ENCODE results near the gene PHEX.

PHEX gene

GRCh38 chrX:22159071-22159470, 126.9 kb downstream of the PHEX start:
- DNase-seq = no peak

- no peak for DNase-seq
Measured at GRCh38 chrX:22163326-22163725, 131.2 kb downstream of the PHEX start.

- no peak for DNase-seq
Measured at GRCh38 chrX:22164770-22165388, 132.8 kb downstream of the PHEX start.

DNA sequence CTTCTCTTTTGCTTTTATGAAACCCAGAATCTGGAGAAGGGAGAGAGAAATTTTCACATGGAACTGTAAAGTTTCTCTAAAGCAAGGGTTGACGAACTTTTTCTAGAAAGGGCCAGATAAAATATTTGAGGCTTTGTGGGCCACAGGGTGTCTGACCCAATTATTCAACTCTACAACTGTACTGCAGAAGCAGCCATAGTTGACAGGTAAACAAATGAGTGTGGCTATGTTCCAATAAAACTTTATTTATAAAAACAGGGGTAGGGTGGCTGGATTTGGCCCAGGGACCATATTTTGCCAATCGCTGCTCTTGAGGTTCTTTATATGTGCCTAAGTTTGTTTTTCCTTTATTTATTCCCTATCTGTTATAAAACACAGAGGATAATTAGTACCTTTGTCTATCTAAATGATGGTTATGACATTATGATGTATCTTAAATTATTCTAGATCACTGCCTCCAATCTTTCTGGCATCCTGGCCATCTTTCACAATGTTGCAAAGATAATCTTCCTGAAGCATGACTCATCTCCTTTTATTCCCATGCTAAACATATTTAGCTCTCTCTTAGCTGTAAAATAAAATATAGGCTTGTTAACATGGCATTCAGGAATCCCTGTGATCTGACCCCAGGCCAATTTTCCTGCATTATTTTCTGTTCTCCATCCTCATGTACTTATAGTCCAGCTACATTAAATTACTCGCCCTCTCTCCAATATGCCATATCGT, 133.8 kb downstream of the PHEX start:
- no peak for DNase-seq

DNA sequence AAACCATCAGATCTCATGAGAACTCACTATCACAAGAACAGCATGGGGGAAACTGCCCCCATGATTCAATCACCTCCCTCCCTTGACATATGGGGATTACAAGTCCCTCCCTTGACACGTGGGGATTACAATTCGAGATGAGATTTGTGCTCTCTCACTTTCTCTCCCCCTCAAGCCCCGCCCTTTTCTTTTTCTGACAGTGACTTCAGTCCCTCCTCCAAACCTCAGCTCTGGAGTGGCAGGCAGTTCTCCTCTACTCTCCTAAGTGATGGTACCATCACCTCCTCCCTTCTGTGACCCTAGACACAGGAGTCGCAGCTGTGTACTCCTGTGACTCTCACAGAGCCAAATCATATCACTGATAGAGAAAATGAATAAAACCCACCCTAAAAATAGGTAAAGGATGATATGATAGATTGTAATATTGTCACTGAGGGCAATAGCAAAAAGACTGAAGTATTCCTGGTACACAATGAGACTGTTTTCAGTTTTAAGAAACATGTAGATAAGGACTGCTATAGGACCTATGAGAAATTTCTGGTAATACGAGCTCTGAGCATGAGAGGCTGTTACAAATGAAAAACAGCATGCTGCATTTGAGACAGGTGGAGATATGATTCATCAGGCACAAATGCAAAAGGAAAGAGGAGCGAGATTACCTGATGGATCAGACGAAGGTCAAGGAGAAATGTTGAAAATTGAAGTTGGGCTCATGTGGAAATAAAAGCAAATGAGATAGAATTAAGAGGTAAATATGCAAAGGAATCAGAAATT, 139.3 kb downstream of the PHEX start:
- no peak for DNase-seq

DNA sequence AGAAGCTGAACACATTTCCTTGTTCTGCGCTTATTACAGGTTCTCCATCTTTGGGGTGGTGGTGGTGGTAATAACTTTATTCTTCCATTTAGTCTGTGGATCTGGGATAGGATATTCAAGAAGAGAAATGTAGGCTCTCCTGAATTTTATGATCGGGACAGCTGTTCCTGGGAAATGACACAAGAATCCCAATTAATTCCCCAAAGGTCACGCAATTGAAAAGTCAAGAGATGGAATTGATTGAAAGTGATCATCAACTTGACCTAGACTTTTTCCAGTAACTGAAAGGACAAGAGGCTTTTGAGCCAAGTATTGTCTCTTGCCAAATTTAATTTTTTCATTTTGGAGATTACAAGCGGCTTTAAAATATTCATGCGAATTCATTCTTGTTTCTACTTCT, 141.8 kb downstream of the PHEX start:
- DNase-seq = no peak

- DNase-seq = no peak
Measured at GRCh38 chrX:22177950-22178515, 145.9 kb downstream of the PHEX start.

DNA sequence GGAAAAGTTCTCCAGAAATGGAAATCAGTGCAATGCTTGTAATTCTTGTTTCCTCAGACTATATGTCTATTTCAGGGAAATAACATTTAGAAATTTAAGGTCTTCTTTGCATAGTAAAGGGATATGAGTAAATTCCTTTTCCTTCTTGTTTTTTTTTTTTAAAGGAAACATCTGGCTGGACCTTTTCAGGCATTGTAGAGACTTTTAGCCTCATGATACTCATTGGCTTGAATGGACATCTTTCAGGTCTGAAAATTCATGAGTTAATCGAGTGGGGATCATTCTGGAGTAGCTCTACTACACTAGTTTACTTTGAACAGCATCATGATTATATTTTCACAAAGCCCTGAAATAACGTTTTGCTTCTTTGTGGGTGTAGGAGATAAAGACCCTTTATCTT, 152.0 kb downstream of the PHEX start:
- no peak for DNase-seq

DNA sequence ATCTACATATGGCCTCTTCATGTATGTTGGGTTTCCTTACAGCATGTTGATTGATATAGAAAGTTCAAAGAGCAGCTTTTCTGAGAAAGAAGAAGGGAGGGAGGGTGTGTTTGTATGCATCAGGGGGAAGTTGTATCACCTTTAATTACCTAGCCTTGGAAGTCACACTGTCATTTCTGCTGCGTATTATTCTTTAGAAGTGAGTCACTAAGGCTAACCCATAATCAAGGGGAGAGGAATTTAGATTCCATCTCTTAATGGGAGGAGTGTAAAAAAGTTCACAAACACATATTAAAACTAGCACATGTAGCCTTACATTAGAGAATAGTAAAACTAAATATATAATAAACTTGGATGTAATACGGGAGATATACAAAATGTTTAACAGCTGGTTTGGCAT, 154.0 kb downstream of the PHEX start:
- no peak for DNase-seq

GRCh38 chrX:22192419-22193060, 160.4 kb downstream of the PHEX start:
- DNase-seq = peak; percentile 21 to 40

GRCh38 chrX:22193851-22194659, 161.9 kb downstream of the PHEX start:
- no peak for DNase-seq

GRCh38 chrX:22194660-22194945, 162.5 kb downstream of the PHEX start:
- DNase-seq = no peak

- DNase-seq = no peak
Measured at GRCh38 chrX:22196149-22196548, 164.0 kb downstream of the PHEX start.

- DNase-seq = no peak
Measured at GRCh38 chrX:22202251-22202650, 170.1 kb downstream of the PHEX start.

GRCh38 chrX:22203186-22203585, 171.1 kb downstream of the PHEX start:
- DNase-seq = no peak

DNA sequence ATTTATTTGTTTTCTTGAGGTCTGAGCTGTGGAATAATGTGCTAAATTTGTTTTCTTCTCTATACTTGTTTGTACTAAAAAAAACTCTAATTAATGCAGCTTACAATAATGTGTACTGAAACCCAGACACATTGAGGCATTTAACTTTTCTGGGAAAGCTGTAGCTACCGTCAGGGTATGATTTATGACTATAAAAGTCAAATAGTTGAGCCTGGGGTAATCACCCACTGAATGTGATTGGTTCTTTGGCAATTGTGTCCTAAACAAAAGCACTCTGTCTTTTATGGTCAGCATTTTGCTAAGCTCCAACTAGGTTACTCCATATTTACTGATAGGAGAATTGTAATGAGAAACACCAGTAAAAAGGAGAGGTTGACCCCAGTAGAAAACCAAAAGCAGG, 174.7 kb downstream of the PHEX start:
- DNase-seq = no peak

- no peak for DNase-seq
Measured at GRCh38 chrX:22220941-22221340, 188.8 kb downstream of the PHEX start.

GRCh38 chrX:22234380-22234779, 202.3 kb downstream of the PHEX start:
- no peak for DNase-seq

- DNase-seq = no peak
Measured at GRCh38 chrX:22237479-22237878, 205.4 kb downstream of the PHEX start.

DNA sequence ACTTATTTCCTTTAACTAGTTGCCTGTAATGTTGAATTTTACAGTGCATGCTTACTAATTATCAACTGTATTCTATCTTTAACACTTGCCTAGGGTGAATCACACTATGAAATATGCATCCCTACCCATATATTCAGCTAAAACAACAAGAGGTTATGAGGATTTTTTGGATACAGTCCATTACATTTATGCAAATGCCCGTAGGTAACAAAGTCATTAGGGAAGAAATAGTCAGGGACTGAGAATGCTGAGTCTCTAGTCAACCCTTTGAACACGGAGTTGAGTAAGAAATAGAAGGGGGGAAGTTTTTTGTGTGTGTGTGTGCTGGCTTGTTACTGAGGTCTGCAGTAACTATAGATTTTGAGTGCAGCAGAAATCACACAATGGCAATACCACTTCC, 214.5 kb downstream of the PHEX start:
- no peak for DNase-seq

DNA sequence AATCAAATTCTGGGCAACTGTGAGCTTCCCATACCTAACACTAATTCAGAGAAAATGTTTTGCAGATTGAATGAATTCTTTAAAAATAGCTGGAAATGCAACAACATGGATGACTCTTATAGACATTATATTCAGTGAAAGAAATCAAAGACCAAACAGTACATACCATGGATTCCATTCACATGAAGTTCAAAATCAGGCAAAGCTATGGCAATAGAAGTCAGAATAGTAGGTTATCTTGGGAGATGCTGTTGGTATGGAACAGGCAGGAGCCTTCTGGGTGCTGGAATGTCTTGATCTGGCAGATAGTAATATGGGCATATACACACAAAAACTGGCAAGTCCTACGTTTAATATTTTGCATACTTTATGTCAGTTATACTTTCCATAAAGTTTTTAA, 215.0 kb downstream of the PHEX start:
- DNase-seq = no peak

GRCh38 chrX:22248401-22248800, 216.3 kb downstream of the PHEX start:
- DNase-seq = no peak

DNA sequence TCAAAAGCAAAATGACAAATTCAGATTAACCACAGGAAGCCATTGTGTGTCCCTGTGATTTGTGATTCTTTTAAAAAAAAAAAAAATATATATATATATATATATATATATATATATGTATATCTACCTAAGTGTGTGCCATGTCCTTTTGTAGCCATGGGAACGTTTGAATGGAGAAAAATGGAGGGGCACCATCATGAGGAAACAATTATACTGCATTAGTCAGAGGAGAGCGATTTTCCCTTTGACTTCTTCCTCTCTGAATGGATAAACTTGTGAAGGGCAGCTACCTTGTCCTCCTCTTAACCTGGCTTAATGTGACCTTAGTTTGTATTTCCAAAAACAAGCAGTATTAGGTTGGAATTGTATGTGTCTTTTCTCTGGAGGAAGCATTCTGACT, 217.2 kb downstream of the PHEX start:
- DNase-seq = no peak

All from stimulated activated CD4-positive, alpha-beta T cell treated with anti-CD3 and anti-CD28 coated beads, Interleukin-4, amount 100 ng/mL, for 4 hours (primary cell).